Measurements from ENCODE around the gene ZG16B. TPM values are rescaled to one million over a fixed set of nuclear protein-coding genes. Genes with fewer than 3 reads are reported as not detected.

Gene ZG16B
- total and polyA plus RNA-seq, 9 donors = 0.28 to 0.61 (median 0.43) TPM; not detected in 1

DNA sequence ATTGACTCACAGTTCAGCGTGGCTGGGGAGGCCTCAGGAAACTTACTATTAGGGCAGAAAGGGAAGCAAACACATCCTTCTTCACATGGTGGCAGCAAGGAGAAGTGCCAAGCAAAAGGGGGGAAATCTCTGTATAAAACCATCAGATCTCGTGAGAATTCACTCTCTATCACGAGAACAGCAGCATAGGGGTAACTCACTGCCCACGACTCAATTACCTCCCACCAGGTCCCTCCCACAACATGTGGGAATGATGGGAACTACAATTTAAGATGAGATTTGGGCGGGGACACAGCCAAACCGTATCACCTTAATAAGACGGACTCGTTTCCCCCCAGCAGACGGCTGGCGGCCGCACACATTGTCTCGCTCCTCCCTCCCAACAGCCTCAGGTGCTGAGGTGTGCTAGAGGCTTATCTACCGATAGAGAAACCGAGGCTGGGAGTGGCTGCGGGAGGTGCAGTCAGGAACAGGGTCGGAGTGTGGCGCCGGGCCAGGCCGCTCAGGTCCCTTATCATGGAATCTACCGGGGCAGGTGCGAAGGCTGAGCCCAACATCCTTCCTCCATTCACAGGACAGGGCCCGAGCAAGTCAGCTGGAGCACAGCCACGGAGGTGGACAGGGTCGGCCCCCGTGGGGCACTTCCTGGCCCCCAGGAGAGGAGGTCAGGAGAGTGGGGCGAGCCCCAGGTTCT lies 4.9 kb upstream of the ZG16B start:
- Histone ChIP-seq H3K36me3 (ENCODE audit: control insufficient read depth, insufficient read depth, low read length) (no peaks in the 10 kb centered on the region), H3K9me3 (replicated peaks; ENCODE audit: control insufficient read depth, low read depth, low read length) (no peaks in the 10 kb centered on the region), H3K4me3 (ENCODE audit: low read length) (no peak overlapping the region), H3K27ac (ENCODE audit: low read length) (no peak overlapping the region), H3K4me1 (ENCODE audit: control insufficient read depth, insufficient read depth, low read length) (peaks cover 3% of the 10 kb centered on the region), H3K27me3 (ENCODE audit: control insufficient read depth, insufficient read depth, low read length) (peaks cover 14% of the 10 kb centered on the region)
- DNase-seq = no peak
- 84% methylated on average over 14 of the region's 26 CpGs for WGBS (ENCODE audit: insufficient coverage)

DNA sequence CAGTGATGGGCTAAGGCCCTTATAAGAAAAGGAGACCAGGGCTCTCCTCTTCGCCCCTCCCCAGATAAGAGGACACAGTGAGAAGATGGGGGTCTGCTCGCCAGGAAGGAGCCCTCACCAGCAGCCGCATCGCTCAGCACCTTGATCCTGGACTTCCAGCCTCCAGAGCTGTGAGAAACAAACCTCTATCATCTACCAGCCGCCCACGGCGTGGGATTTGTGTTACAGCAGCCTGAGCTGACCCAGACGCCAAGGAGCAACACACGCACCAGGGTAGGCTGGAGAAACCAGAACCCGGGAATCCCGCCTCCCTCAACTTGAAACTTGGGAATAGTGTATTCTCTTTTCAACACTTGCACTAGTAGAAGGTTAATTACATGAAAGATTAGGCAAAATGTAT lies 4.2 kb upstream of the ZG16B start:
- Histone ChIP-seq H3K36me3 (ENCODE audit: control insufficient read depth, insufficient read depth, low read length) (no peaks in the 10 kb centered on the region), H3K27ac (ENCODE audit: low read length) (no peak overlapping the region), H3K4me1 (ENCODE audit: control insufficient read depth, insufficient read depth, low read length) (peaks cover 4% of the 10 kb centered on the region), H3K9me3 (replicated peaks; ENCODE audit: control insufficient read depth, low read depth, low read length) (no peaks in the 10 kb centered on the region), H3K27me3 (ENCODE audit: control insufficient read depth, insufficient read depth, low read length) (peaks cover 13% of the 10 kb centered on the region), H3K4me3 (ENCODE audit: low read length) (no peak overlapping the region)
- 47% methylated on average over 4 of the region's 11 CpGs for WGBS (ENCODE audit: insufficient coverage)
- no peak for DNase-seq

- no peak overlapping the region for H3K27ac ChIP-seq (ENCODE audit: low read length)
- no peaks in the 10 kb centered on the region for H3K36me3 ChIP-seq (ENCODE audit: control insufficient read depth, insufficient read depth, low read length)
- 67% methylated on average over 19 of the region's 19 CpGs for WGBS (ENCODE audit: insufficient coverage)
- peaks cover 7% of the 10 kb centered on the region for H3K27me3 ChIP-seq (ENCODE audit: control insufficient read depth, insufficient read depth, low read length)
- DNase-seq = no peak
- H3K9me3 ChIP-seq (replicated peaks; ENCODE audit: control insufficient read depth, low read depth, low read length) = no peaks in the 10 kb centered on the region
- no peak overlapping the region for H3K4me3 ChIP-seq (ENCODE audit: low read length)
- H3K4me1 ChIP-seq (ENCODE audit: control insufficient read depth, insufficient read depth, low read length) = peaks cover 4% of the 10 kb centered on the region
Observed at GRCh38 chr16:2826591-2827373, 3.3 kb upstream of the ZG16B start.

GRCh38 chr16:2827374-2827791 lies 2.7 kb upstream of the ZG16B start:
- no peak for DNase-seq
- WGBS (ENCODE audit: insufficient coverage) = 73% methylated on average over 13 of the region's 15 CpGs
- Histone ChIP-seq H3K27me3 (ENCODE audit: control insufficient read depth, insufficient read depth, low read length) (peaks cover 7% of the 10 kb centered on the region), H3K4me3 (ENCODE audit: low read length) (no peak overlapping the region), H3K9me3 (replicated peaks; ENCODE audit: control insufficient read depth, low read depth, low read length) (no peaks in the 10 kb centered on the region), H3K36me3 (ENCODE audit: control insufficient read depth, insufficient read depth, low read length) (no peaks in the 10 kb centered on the region), H3K4me1 (ENCODE audit: control insufficient read depth, insufficient read depth, low read length) (peaks cover 4% of the 10 kb centered on the region), H3K27ac (ENCODE audit: low read length) (no peak overlapping the region)

- no peak overlapping the region for H3K4me3 ChIP-seq (ENCODE audit: low read length)
- H3K36me3 ChIP-seq (ENCODE audit: control insufficient read depth, insufficient read depth, low read length) = no peaks in the 10 kb centered on the region
- peaks cover 4% of the 10 kb centered on the region for H3K4me1 ChIP-seq (ENCODE audit: control insufficient read depth, insufficient read depth, low read length)
- no peaks in the 10 kb centered on the region for H3K9me3 ChIP-seq (replicated peaks; ENCODE audit: control insufficient read depth, low read depth, low read length)
- H3K27me3 ChIP-seq (ENCODE audit: control insufficient read depth, insufficient read depth, low read length) = peaks cover 13% of the 10 kb centered on the region
- no peak overlapping the region for H3K27ac ChIP-seq (ENCODE audit: low read length)
- no peak for DNase-seq
- WGBS (ENCODE audit: insufficient coverage) = 67% methylated on average over 13 of the region's 14 CpGs
Observed at GRCh38 chr16:2827831-2828520, 2.1 kb upstream of the ZG16B start.

DNA sequence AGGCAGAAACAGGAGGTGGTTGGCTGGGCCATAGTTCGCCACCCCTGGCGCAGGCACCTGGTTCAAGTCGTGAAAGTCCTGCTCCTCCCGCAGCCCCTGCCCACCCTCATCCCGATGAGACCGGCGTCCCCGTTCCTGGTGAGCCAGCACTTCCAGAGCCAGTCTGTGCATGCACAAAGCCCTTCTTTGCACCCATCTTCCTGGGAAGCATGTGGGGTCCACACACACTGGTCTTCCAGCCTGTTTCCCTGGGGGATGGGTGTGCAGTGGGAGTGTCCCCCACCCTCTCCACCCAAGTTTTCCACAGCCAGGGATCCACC lies 1.6 kb upstream of the ZG16B start:
- Histone ChIP-seq H3K27me3 (ENCODE audit: control insufficient read depth, insufficient read depth, low read length) (peaks cover 14% of the 10 kb centered on the region), H3K4me3 (ENCODE audit: low read length) (no peak overlapping the region), H3K9me3 (replicated peaks; ENCODE audit: control insufficient read depth, low read depth, low read length) (no peaks in the 10 kb centered on the region), H3K27ac (ENCODE audit: low read length) (no peak overlapping the region), H3K4me1 (ENCODE audit: control insufficient read depth, insufficient read depth, low read length) (peaks cover 4% of the 10 kb centered on the region), H3K36me3 (ENCODE audit: control insufficient read depth, insufficient read depth, low read length) (no peaks in the 10 kb centered on the region)
- 91% methylated on average over 8 of the region's 8 CpGs for WGBS (ENCODE audit: insufficient coverage)
- DNase-seq = no peak

GRCh38 chr16:2828876-2829430 lies 1.1 kb upstream of the ZG16B start:
- WGBS (ENCODE audit: insufficient coverage) = 82% methylated on average over 17 of the region's 17 CpGs
- Histone ChIP-seq H3K9me3 (replicated peaks; ENCODE audit: control insufficient read depth, low read depth, low read length) (no peaks in the 10 kb centered on the region), H3K4me1 (ENCODE audit: control insufficient read depth, insufficient read depth, low read length) (peaks cover 4% of the 10 kb centered on the region), H3K27me3 (ENCODE audit: control insufficient read depth, insufficient read depth, low read length) (peaks cover 14% of the 10 kb centered on the region), H3K27ac (ENCODE audit: low read length) (no peak overlapping the region), H3K4me3 (ENCODE audit: low read length) (no peak overlapping the region), H3K36me3 (ENCODE audit: control insufficient read depth, insufficient read depth, low read length) (no peaks in the 10 kb centered on the region)
- DNase-seq = no peak

- Histone ChIP-seq H3K27me3 (ENCODE audit: control insufficient read depth, insufficient read depth, low read length) (peaks cover 12% of the 10 kb centered on the region), H3K36me3 (ENCODE audit: control insufficient read depth, insufficient read depth, low read length) (no peaks in the 10 kb centered on the region), H3K27ac (ENCODE audit: low read length) (no peak overlapping the region), H3K4me3 (ENCODE audit: low read length) (no peak overlapping the region), H3K9me3 (replicated peaks; ENCODE audit: control insufficient read depth, low read depth, low read length) (no peaks in the 10 kb centered on the region), H3K4me1 (ENCODE audit: control insufficient read depth, insufficient read depth, low read length) (peaks cover 4% of the 10 kb centered on the region)
- DNase-seq = no peak
- WGBS (ENCODE audit: insufficient coverage) = 51% methylated on average over 3 of the region's 5 CpGs
Observed at GRCh38 chr16:2830355-2830695, 222 bp downstream of the ZG16B start.

GRCh38 chr16:2831203-2831602 lies 1.1 kb downstream of the ZG16B start:
- Histone ChIP-seq H3K36me3 (ENCODE audit: control insufficient read depth, insufficient read depth, low read length) (no peaks in the 10 kb centered on the region), H3K4me3 (ENCODE audit: low read length) (no peak overlapping the region), H3K9me3 (replicated peaks; ENCODE audit: control insufficient read depth, low read depth, low read length) (no peaks in the 10 kb centered on the region), H3K27ac (ENCODE audit: low read length) (no peak overlapping the region), H3K27me3 (ENCODE audit: control insufficient read depth, insufficient read depth, low read length) (peaks cover 16% of the 10 kb centered on the region), H3K4me1 (ENCODE audit: control insufficient read depth, insufficient read depth, low read length) (peaks cover 4% of the 10 kb centered on the region)
- 66% methylated on average over 7 of the region's 15 CpGs for whole genome bisulfite sequencing (ENCODE audit: insufficient coverage)
- no peak for DNase-seq

- 80% methylated on average over 1 of the region's 7 CpGs for WGBS (ENCODE audit: insufficient coverage)
- no peak for DNase-seq
- peaks cover 4% of the 10 kb centered on the region for H3K4me1 ChIP-seq (ENCODE audit: control insufficient read depth, insufficient read depth, low read length)
- H3K4me3 ChIP-seq (ENCODE audit: low read length) = no peak overlapping the region
- no peak overlapping the region for H3K27ac ChIP-seq (ENCODE audit: low read length)
- H3K9me3 ChIP-seq (replicated peaks; ENCODE audit: control insufficient read depth, low read depth, low read length) = no peaks in the 10 kb centered on the region
- no peaks in the 10 kb centered on the region for H3K36me3 ChIP-seq (ENCODE audit: control insufficient read depth, insufficient read depth, low read length)
- peaks cover 21% of the 10 kb centered on the region for H3K27me3 ChIP-seq (ENCODE audit: control insufficient read depth, insufficient read depth, low read length)
Observed at GRCh38 chr16:2833776-2834175, 3.7 kb downstream of the ZG16B start.

Measured in muscle of leg (tissue), 11 donors.